WERI-Rb-1 (cell line): ENCODE results near the gene SDK2.

Experiments
- DNase-seq: peaks from one replicate; pipeline ENCODE4 v3.0.0-alpha.2; 2020
- H3K27ac ChIP-seq: fragments of 250-450 bp; sonication (Bioruptor Pico); 2 replicates; pipeline ENCODE4 v1.5.1; 2020; ENCODE audit warnings: mild to moderate bottlenecking, moderate library complexity
- H3K27me3 ChIP-seq: fragments of 250-450 bp; sonication (Bioruptor Pico); 2 replicates; pipeline ENCODE4 v1.5.1; 2021; ENCODE audit warnings: mild to moderate bottlenecking, low read depth, moderate library complexity; ENCODE audit not compliant: insufficient read depth, severe bottlenecking
- H3K36me3 ChIP-seq: fragments of 250-450 bp; sonication (Bioruptor Pico); 2 replicates; pipeline ENCODE4 v1.5.1; 2020; ENCODE audit warnings: mild to moderate bottlenecking, moderate library complexity
- H3K4me3 ChIP-seq: 2 replicates; pipeline ENCODE4 v1.5.1; 2011; ENCODE audit warnings: low read depth, mild to moderate bottlenecking, control low read depth, low read length
- H3K9me3 ChIP-seq: fragments of 250-450 bp; sonication (Bioruptor Pico); 2 replicates; pipeline ENCODE4 v1.5.1; 2021; ENCODE audit warnings: mild to moderate bottlenecking, moderate library complexity; ENCODE audit not compliant: severe bottlenecking
- CTCF ChIP-seq: IDR thresholded peaks from 2 replicates; pipeline ENCODE4 v1.5.1; 2011; ENCODE audit warnings: low read depth, mild to moderate bottlenecking, control low read depth, inconsistent platforms, low read length

SDK2 gene

GRCh38 chr17:73431401-73432205, 212.6 kb downstream of the SDK2 start:
- DNase-seq, result peak; percentile 51
- H3K36me3 ChIP-seq, result peaks cover 31% of the 10 kb centered on the region
- no peak for TF ChIP-seq CTCF

GRCh38 chr17:73430848-73431247, 213.4 kb downstream of the SDK2 start:
- Histone ChIP-seq H3K27ac (peak overlapping the region; percentile 61), H3K27me3 (no peaks in the 10 kb centered on the region), H3K4me3 (no peak overlapping the region), H3K9me3 (no peaks in the 10 kb centered on the region), H3K36me3 (peaks cover 31% of the 10 kb centered on the region)
- no peak for DNase-seq
- no peak for TF ChIP-seq CTCF

More at GRCh38 chr17:73431401-73432205, 212.6 kb downstream of the SDK2 start:
- no peaks in the 10 kb centered on the region for H3K27me3 ChIP-seq
- H3K4me3 ChIP-seq, result no peak overlapping the region
- H3K9me3 ChIP-seq, result no peaks in the 10 kb centered on the region
- H3K27ac ChIP-seq, result peak overlapping the region; percentile 61

- no peaks in the 10 kb centered on the region for H3K9me3 ChIP-seq
- peak; percentile 29 for DNase-seq
- H3K27me3 ChIP-seq, result no peaks in the 10 kb centered on the region
- H3K27ac ChIP-seq, result no peak overlapping the region
- no peak for TF ChIP-seq CTCF
- H3K36me3 ChIP-seq, result peaks cover 30% of the 10 kb centered on the region
- no peak overlapping the region for H3K4me3 ChIP-seq
Observed at GRCh38 chr17:73430165-73430680, 214.0 kb downstream of the SDK2 start.

GRCh38 chr17:73429440-73430164, 214.6 kb downstream of the SDK2 start:
- no peaks in the 10 kb centered on the region for H3K27me3 ChIP-seq
- peak; percentile 95 for TF ChIP-seq CTCF
- H3K27ac ChIP-seq, result no peak overlapping the region
- peak; percentile 93 for DNase-seq
- H3K4me3 ChIP-seq, result no peak overlapping the region
- no peaks in the 10 kb centered on the region for H3K9me3 ChIP-seq
- H3K36me3 ChIP-seq, result peaks cover 24% of the 10 kb centered on the region

GRCh38 chr17:73427198-73427597, 217.0 kb downstream of the SDK2 start:
- H3K27ac ChIP-seq, result no peak overlapping the region
- TF ChIP-seq CTCF, result no peak
- H3K9me3 ChIP-seq, result no peaks in the 10 kb centered on the region
- DNase-seq, result no peak
- no peaks in the 10 kb centered on the region for H3K27me3 ChIP-seq
- H3K36me3 ChIP-seq, result peaks cover 33% of the 10 kb centered on the region
- no peak overlapping the region for H3K4me3 ChIP-seq
